Choroid plexus epithelial cell (primary cell): ENCODE results near the gene ASB3.

ENCODE experiments used
- DNase-seq: peaks from one replicate; pipeline ENCODE4 v3.0.0-alpha.2; 2010; ENCODE audit warnings: low read depth
- H3K4me3 ChIP-seq: 2 replicates; pipeline ENCODE4 v1.5.1; 2011; ENCODE audit warnings: low read depth, mild to moderate bottlenecking, control low read depth, low read length, moderate library complexity
- CTCF ChIP-seq: conservative IDR thresholded peaks from 2 replicates; pipeline ENCODE4 v1.5.1; 2011; ENCODE audit warnings: low read depth, mild to moderate bottlenecking, control low read depth, inconsistent platforms, low read length, moderate library complexity

ASB3 gene

DNA sequence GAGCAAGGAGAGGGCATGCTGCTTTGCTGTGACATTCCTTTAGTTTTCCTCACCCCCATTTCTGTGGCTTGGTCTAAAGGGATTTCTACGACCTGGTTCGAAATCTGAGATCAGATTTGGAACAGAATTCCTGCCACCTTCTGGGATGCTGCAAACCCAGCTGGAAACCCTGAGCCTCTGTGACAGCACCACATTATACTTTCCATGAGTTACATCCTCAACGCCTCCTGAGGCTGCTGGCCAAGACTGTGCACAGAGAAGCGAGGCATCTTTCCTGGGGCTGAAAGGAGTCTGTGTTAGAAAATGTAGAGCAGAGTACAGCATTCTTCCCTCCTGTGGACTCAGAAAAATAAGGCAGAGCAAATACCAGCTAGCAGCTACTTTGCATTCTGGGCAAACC, 157.3 kb downstream of the ASB3 start:
- DNase-seq: no peak
- no peak for TF ChIP-seq CTCF
- no peak overlapping the region for H3K4me3 ChIP-seq

GRCh38 chr2:53629001-53629400, 157.8 kb downstream of the ASB3 start:
- no peak overlapping the region for H3K4me3 ChIP-seq
- no peak for TF ChIP-seq CTCF
- no peak for DNase-seq

DNA sequence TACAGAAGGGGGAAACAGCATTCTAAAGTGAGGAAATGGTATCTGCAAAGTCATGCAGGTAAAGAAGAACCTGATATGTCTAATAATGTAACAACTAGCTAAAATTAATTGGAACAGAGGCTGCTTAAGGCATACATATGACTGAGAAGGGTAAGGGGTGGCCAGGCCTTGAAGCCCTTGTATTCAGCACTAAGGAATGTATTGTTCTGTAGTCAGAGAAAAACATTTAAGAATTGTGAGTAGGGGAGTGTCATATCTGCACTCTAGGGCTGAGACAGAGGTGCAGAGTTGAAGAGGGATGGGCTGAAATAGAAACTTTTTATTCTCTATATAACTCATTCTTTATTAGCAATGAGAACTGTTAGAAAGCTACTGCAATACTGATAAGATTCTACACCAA, 164.6 kb downstream of the ASB3 start:
- TF ChIP-seq CTCF: no peak
- no peak overlapping the region for H3K4me3 ChIP-seq
- no peak for DNase-seq

DNA sequence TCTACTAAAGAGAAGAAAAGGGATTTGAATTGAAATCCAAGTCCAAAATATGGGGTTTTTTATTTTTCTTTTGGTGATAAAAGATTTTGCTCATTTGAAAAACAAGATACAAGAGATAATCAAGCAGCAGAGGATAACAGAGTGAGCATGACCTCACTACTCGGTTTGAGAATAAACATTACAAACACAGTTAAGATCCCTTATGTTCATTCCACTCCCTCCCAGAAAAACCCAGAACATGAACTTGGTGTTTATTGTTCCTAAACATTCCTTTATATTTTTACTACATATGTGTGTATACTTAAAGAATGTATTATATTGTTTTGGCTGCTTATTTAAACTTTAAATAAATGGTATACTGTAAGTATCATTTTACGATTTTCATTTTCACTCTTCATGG, 165.8 kb downstream of the ASB3 start:
- DNase-seq: no peak
- no peak overlapping the region for H3K4me3 ChIP-seq
- TF ChIP-seq CTCF: no peak
